Measurements from ENCODE around the gene TADA3. TPM values are rescaled to one million over a fixed set of nuclear protein-coding genes. Genes with fewer than 3 reads are reported as not detected.

The TADA3 gene
- total RNA-seq, 4 donors from 2014 or later, result 53.7 to 504 (median 92.0) TPM

- Histone ChIP-seq H3K27me3 (no peaks in the 10 kb centered on the region), H3K36me3 (no peaks in the 10 kb centered on the region), H3K4me1 (no peaks in the 10 kb centered on the region), H3K9me3 (no peaks in the 10 kb centered on the region), H3K27ac (no peak overlapping the region), H3K4me3 (no peak overlapping the region)
- DNase-seq, result no peak
- in situ Hi-C loops (cut with MboI; ENCODE audit: low pct_ligation_motif_present in 1 of 4, low pct_unique_long_range_greater_than_20kb in 1 of 4, low sequenced_read_pairs in 3 of 4) (no loop called here), intact Hi-C loops (cut with DNase I; ENCODE audit: low total_unique reads) (no loop called here)
- TF ChIP-seq CTCF (IDR thresholded peaks at IDR 0.05) (no peak), EP300 (IDR thresholded peaks at IDR 0.05; ENCODE audit: low read depth) (no peak), POLR2A (IDR thresholded peaks at IDR 0.05) (no peak), POLR2AphosphoS5 (IDR thresholded peaks at IDR 0.05) (no peak)
- 98% methylated on average over 15 of the region's 17 CpGs; no CpG with 5 or more reads in 1 of the 2 donors for WGBS, 2 donors (ENCODE audit: low coverage in 1 of 2)
Observed at GRCh38 chr3:9828801-9829755, 36.8 kb upstream of the TADA3 start.

DNA sequence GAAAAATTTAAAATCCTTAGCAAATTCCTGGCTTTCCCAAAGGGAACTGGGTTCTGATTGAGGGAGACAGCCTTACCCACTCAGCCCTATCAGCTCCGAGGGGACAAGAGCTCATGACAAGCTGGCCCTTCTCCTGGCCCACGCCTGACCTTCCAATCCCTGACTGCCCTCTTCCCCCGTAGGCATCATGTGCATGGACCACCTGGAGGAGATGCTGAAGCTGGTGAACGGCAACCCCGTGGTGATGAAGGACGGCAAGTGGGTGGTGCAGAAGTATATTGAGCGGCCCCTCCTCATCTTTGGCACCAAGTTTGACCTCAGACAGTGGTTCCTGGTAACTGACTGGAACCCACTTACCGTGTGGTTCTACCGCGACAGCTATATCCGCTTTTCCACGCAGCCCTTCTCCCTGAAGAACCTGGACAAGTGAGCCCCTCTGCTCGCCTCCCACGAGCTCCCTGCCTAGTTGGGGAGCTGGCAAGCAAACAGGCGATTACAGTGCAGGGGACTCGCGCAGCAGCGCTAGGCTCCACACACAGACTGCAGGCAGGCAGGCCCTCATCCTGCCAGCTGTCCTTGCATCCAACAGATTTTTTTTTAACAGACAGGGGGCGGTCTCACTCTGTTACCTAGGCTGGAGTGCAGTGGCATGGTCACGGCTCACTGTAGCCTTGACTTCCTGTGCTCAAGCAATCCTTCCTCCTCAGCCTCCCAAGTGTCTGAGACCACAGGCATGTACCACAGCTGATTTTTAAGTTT is 34.7 kb upstream of the TADA3 start:
- Histone ChIP-seq H3K27ac (no peak overlapping the region), H3K9me3 (no peaks in the 10 kb centered on the region), H3K4me1 (no peaks in the 10 kb centered on the region), H3K4me3 (no peak overlapping the region), H3K27me3 (no peaks in the 10 kb centered on the region), H3K36me3 (no peaks in the 10 kb centered on the region)
- DNase-seq, result peak; percentile 25
- intact Hi-C loops (cut with DNase I; ENCODE audit: low total_unique reads), result no loop called here
- TF ChIP-seq POLR2A (IDR thresholded peaks at IDR 0.05) (no peak), POLR2AphosphoS5 (IDR thresholded peaks at IDR 0.05) (no peak), EP300 (IDR thresholded peaks at IDR 0.05; ENCODE audit: low read depth) (no peak), CTCF (IDR thresholded peaks at IDR 0.05) (peak in 3 of 5 experiments; percentile 21 to 33 (median 29))
- 81 to 86% methylated on average over 3 to 20 of the region's 20 CpGs for WGBS, 2 donors (ENCODE audit: low coverage in 1 of 2)
- in situ Hi-C loops (cut with MboI; ENCODE audit: low pct_ligation_motif_present in 1 of 4, low pct_unique_long_range_greater_than_20kb in 1 of 4, low sequenced_read_pairs in 3 of 4), result no loop called here

GRCh38 chr3:9825451-9826040 is 33.3 kb upstream of the TADA3 start:
- intact Hi-C loops (cut with DNase I; ENCODE audit: low total_unique reads), result no loop called here
- Histone ChIP-seq H3K4me3 (no peak overlapping the region), H3K36me3 (no peaks in the 10 kb centered on the region), H3K27ac (no peak overlapping the region), H3K27me3 (no peaks in the 10 kb centered on the region), H3K9me3 (no peaks in the 10 kb centered on the region), H3K4me1 (no peaks in the 10 kb centered on the region)
- no peak for DNase-seq
- in situ Hi-C loops (cut with MboI; ENCODE audit: low pct_ligation_motif_present in 1 of 4, low pct_unique_long_range_greater_than_20kb in 1 of 4, low sequenced_read_pairs in 3 of 4), result no loop called here
- 66% methylated on average over 14 of the region's 14 CpGs; no CpG with 5 or more reads in 1 of the 2 donors for WGBS, 2 donors (ENCODE audit: low coverage in 1 of 2)
- TF ChIP-seq POLR2AphosphoS5 (IDR thresholded peaks at IDR 0.05) (no peak), CTCF (IDR thresholded peaks at IDR 0.05) (no peak), EP300 (IDR thresholded peaks at IDR 0.05; ENCODE audit: low read depth) (no peak), POLR2A (IDR thresholded peaks at IDR 0.05) (no peak)

- H3K9me3 ChIP-seq, result no peaks in the 10 kb centered on the region
- TF ChIP-seq POLR2A (IDR thresholded peaks at IDR 0.05) (no peak), CTCF (IDR thresholded peaks at IDR 0.05) (no peak), POLR2AphosphoS5 (IDR thresholded peaks at IDR 0.05) (no peak), EP300 (IDR thresholded peaks at IDR 0.05; ENCODE audit: low read depth) (no peak)
- no peaks in the 10 kb centered on the region for H3K4me1 ChIP-seq
- in situ Hi-C loops (cut with MboI; ENCODE audit: low pct_ligation_motif_present in 1 of 4, low pct_unique_long_range_greater_than_20kb in 1 of 4, low sequenced_read_pairs in 3 of 4) (no loop called here), intact Hi-C loops (cut with DNase I; ENCODE audit: low total_unique reads) (no loop called here)
- no peak for DNase-seq
- no peaks in the 10 kb centered on the region for H3K36me3 ChIP-seq
- no peaks in the 10 kb centered on the region for H3K27me3 ChIP-seq
- no peak overlapping the region for H3K4me3 ChIP-seq
- WGBS, 2 donors (ENCODE audit: low coverage in 1 of 2), result 80 to 88% methylated on average over 2 of the region's 2 CpGs
- H3K27ac ChIP-seq, result no peak overlapping the region
Observed at GRCh38 chr3:9820946-9821345, 28.7 kb upstream of the TADA3 start.
